H9 (cell line): Measurements from ENCODE around the gene IWS1. TPM values are rescaled to one million over a fixed set of nuclear protein-coding genes. Genes with fewer than 3 reads are reported as not detected.

ENCODE experiments used
- DNase-seq: peaks from one replicate; pipeline ENCODE4 v3.0.0-alpha.2; 2017
- H2AFZ ChIP-seq: one replicate; pipeline ENCODE4 v1.6.1; 2013; ENCODE audit warnings: mild to moderate bottlenecking, low read length, control low read depth, moderate library complexity
- H2AK5ac ChIP-seq: 2 replicates; pipeline ENCODE4 v1.6.1; 2013; ENCODE audit warnings: low read length, control low read depth, mixed read lengths; ENCODE audit not compliant: insufficient read length
- H2BK120ac ChIP-seq: one replicate; pipeline ENCODE4 v1.6.1; 2013; ENCODE audit warnings: low read depth, mild to moderate bottlenecking, low read length, control low read depth, inconsistent platforms; ENCODE audit not compliant: poor library complexity, severe bottlenecking
- H2BK12ac ChIP-seq: 2 replicates; pipeline ENCODE4 v1.6.1; 2013; ENCODE audit warnings: low read length, control low read depth, mixed read lengths, low read depth; ENCODE audit not compliant: insufficient read length
- H2BK15ac ChIP-seq: 2 replicates; pipeline ENCODE4 v1.6.1; 2013; ENCODE audit warnings: low read depth, low read length, control low read depth
- H2BK20ac ChIP-seq: one replicate; pipeline ENCODE4 v1.6.1; 2013; ENCODE audit warnings: low read depth, mild to moderate bottlenecking, low read length, control low read depth, inconsistent platforms; ENCODE audit not compliant: poor library complexity, severe bottlenecking
- H2BK5ac ChIP-seq: 2 replicates; pipeline ENCODE4 v1.6.1; 2013; ENCODE audit warnings: low read length, control low read depth, mixed read lengths; ENCODE audit not compliant: insufficient read length
- H3K14ac ChIP-seq: 2 replicates; pipeline ENCODE4 v1.6.1; 2013; ENCODE audit warnings: low read length, control low read depth; ENCODE audit not compliant: insufficient read depth
- H3K18ac ChIP-seq: 2 replicates; pipeline ENCODE4 v1.6.1; 2013; ENCODE audit warnings: low read depth, mild to moderate bottlenecking, mixed read lengths, low read length, control low read depth; ENCODE audit not compliant: insufficient read length
- H3K23ac ChIP-seq: 2 replicates; pipeline ENCODE4 v1.6.1; 2013; ENCODE audit warnings: low read length, control low read depth, mixed read lengths, low read depth; ENCODE audit not compliant: insufficient read length
- H3K23me2 ChIP-seq: 2 replicates; pipeline ENCODE4 v1.6.1; 2013; ENCODE audit warnings: low read depth, mild to moderate bottlenecking, mixed read lengths, low read length, control low read depth; ENCODE audit not compliant: insufficient read length, poor library complexity, severe bottlenecking
- H3K27ac ChIP-seq: 2 replicates; pipeline ENCODE4 v1.5.1; 2013; ENCODE audit warnings: low read length, control low read depth, mixed read lengths, low read depth; ENCODE audit not compliant: insufficient read length
- H3K27me3 ChIP-seq: 2 replicates; pipeline ENCODE4 v1.6.1; 2013; ENCODE audit warnings: low read length, control low read depth, inconsistent platforms; ENCODE audit not compliant: insufficient read depth
- H3K4ac ChIP-seq: 2 replicates; pipeline ENCODE4 v1.6.1; 2013; ENCODE audit warnings: low read depth, mild to moderate bottlenecking, control low read depth, inconsistent platforms, low read length, moderate library complexity
- H3K4me1 ChIP-seq: 2 replicates; pipeline ENCODE4 v1.6.1; 2013; ENCODE audit warnings: low read length, control low read depth, inconsistent platforms; ENCODE audit not compliant: insufficient read depth
- H3K4me2 ChIP-seq: 2 replicates; pipeline ENCODE4 v1.6.1; 2013; ENCODE audit warnings: low read length, control low read depth, mixed read lengths; ENCODE audit not compliant: insufficient read length, insufficient read depth
- H3K56ac ChIP-seq: 2 replicates; pipeline ENCODE4 v1.6.1; 2013; ENCODE audit warnings: low read depth, mild to moderate bottlenecking, mixed read lengths, low read length, control low read depth; ENCODE audit not compliant: insufficient read length
- H3K79me1 ChIP-seq: 2 replicates; pipeline ENCODE4 v1.6.1; 2013; ENCODE audit warnings: low read depth, mild to moderate bottlenecking, moderate library complexity, low read length, control low read depth, inconsistent platforms; ENCODE audit not compliant: insufficient read depth, poor library complexity, severe bottlenecking
- H3K79me2 ChIP-seq: 2 replicates; pipeline ENCODE4 v1.6.1; 2013; ENCODE audit warnings: low read length, control low read depth, inconsistent platforms; ENCODE audit not compliant: insufficient read depth
- H3K9ac ChIP-seq: 2 replicates; pipeline ENCODE4 v1.6.1; 2013; ENCODE audit warnings: low read length, control low read depth, mixed read lengths; ENCODE audit not compliant: insufficient read length; ENCODE audit errors: extremely low read depth
- H3K9me3 ChIP-seq: one replicate; pipeline ENCODE4 v1.6.1; 2013; ENCODE audit warnings: low read depth, low read length, inconsistent platforms; ENCODE audit not compliant: control insufficient read depth
- H3T11ph ChIP-seq: one replicate; pipeline ENCODE4 v1.6.1; 2013; ENCODE audit warnings: mild to moderate bottlenecking, low read length, control low read depth, inconsistent platforms
- H4K20me1 ChIP-seq: one replicate; pipeline ENCODE4 v1.6.1; 2013; ENCODE audit not compliant: control insufficient read depth, insufficient read length, insufficient read depth
- H4K5ac ChIP-seq: 2 replicates; pipeline ENCODE4 v1.6.1; 2013; ENCODE audit warnings: low read depth, mild to moderate bottlenecking, mixed read lengths, low read length, control low read depth; ENCODE audit not compliant: insufficient read length
- H4K8ac ChIP-seq: replicated peaks from 2 replicates; pipeline ENCODE4 v1.6.1; 2013; ENCODE audit warnings: low read length, control low read depth, mixed read lengths, low read depth; ENCODE audit not compliant: insufficient read length
- H4K91ac ChIP-seq: 2 replicates; pipeline ENCODE4 v1.6.1; 2013; ENCODE audit warnings: low read depth, mild to moderate bottlenecking, moderate library complexity, mixed read lengths, low read length, control low read depth; ENCODE audit not compliant: insufficient read length
- H3K27ac Mint-ChIP-seq, 3 experiments: 2 replicates in 2 of 3; 3 replicates in 1 of 3; pipeline ENCODE4 v1.8.0; 2020 to 2021; ENCODE audit warnings: mixed read lengths in 3 of 3, mild to moderate bottlenecking in 1 of 3, moderate library complexity in 1 of 3
- H3K27me3 Mint-ChIP-seq: 2 replicates; pipeline ENCODE4 v1.8.0; 2021; ENCODE audit warnings: low read depth, mild to moderate bottlenecking, moderate library complexity, mixed read lengths
- H3K36me3 Mint-ChIP-seq, 3 experiments: 2 replicates in 2 of 3; 3 replicates in 1 of 3; pipeline ENCODE4 v1.8.0; 2020 to 2021; ENCODE audit warnings: low read depth in 3 of 3, mixed read lengths in 3 of 3; ENCODE audit not compliant: insufficient read depth in 1 of 3
- H3K4me1 Mint-ChIP-seq, 2 experiments: 2 replicates each; pipeline ENCODE4 v1.8.0; 2020; ENCODE audit warnings: mixed read lengths in 2 of 2
- H3K4me3 Mint-ChIP-seq, 2 experiments: 2 replicates in 1 of 2; 3 replicates in 1 of 2; pipeline ENCODE4 v1.8.0; 2020 to 2021; ENCODE audit warnings: mild to moderate bottlenecking in 2 of 2, mixed read lengths in 2 of 2, moderate library complexity in 1 of 2
- H3K9me3 Mint-ChIP-seq, 2 experiments: 2 replicates in 1 of 2; 3 replicates in 1 of 2; pipeline ENCODE4 v1.8.0; 2020; ENCODE audit warnings: mild to moderate bottlenecking in 2 of 2, mixed read lengths in 2 of 2, moderate library complexity in 1 of 2
- WGBS: extraction: QIAGEN DNeasy Blood & Tissue Kit; methylation state at CpG from one replicate; pipeline ENCODE4 v1.1.7; 2013; ENCODE audit warnings: missing lambda C conversion rate, low lambda C conversion rate, mixed read lengths; ENCODE audit not compliant: insufficient read length; ENCODE audit errors: extremely low coverage; 5-methylcytosine and 5-hydroxymethylcytosine counted together
- total RNA-seq: library from RNA; stranded (reverse); gene quantifications from 2 replicates; pipeline ENCODE4 v1.2.1, GENCODE V29; 2021
- TF ChIP-seq, protein P1 (sequence below): fragments of 200-600 bp; sonication (generic); conservative IDR thresholded peaks from 3 replicates; pipeline ENCODE4 v1.8.0; 2021; ENCODE audit warnings: antibody characterized with exemption, mild to moderate bottlenecking

The IWS1 gene
- total RNA-seq, 1 experiment from 2014 or later, result 66.2 TPM

DNA sequence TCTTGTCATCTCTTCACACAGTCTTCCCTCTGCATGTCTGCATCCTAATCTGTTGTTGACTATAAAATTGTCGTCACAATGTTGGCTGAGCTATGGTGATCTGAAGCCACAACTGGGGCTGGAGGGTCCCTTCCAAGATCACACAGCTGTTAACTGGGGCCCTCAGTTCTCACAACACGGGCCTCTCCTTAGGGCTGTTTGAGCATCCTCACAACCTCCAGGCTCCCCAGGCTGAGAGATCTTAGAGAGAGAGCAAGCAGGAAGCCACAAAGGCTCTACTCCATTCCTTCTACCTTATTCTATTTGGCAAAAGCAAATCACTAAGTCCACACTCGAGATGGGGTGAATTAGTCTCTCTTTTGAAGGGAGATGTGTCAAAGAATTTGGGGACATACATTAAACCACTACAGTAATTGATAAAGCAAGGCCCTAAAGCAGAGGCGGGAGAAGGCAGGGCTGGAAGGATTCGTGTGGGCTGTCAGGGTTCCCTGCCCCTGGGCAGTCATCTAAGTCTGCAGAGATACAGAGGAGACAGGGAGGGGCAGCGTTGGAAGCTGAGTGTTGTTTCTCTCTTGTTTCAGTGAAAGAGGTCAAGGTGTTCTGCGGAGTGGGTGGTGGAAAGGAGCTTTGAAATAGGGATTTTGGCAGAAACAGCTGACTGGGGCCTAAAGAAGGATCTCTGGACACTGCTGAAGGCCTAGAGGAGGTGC is 25.1 kb upstream of the IWS1 start:
- no peak overlapping the region for H3K27ac ChIP-seq
- no peaks in the 10 kb centered on the region for H3K23me2 ChIP-seq
- no peak overlapping the region for H2AFZ ChIP-seq
- WGBS, result no CpG with 5 or more reads among the region's 7 CpGs
- H3K4ac ChIP-seq, result no peak overlapping the region
- Mint-ChIP-seq H3K36me3 (no peaks in the 10 kb centered on the region), H3K9me3 (no peaks in the 10 kb centered on the region; a peak in 1 of 5 replicates), H3K4me3 (no peak overlapping the region), H3K27me3 (peaks cover 38% of the 10 kb centered on the region), H3K4me1 (0 out of 4 replicates have a peak, but pooled peaks cover 0 to under 1% of the 10 kb centered on the region in 2 experiments), H3K27ac (no peak overlapping the region; a peak in 1 of 7 replicates)
- TF ChIP-seq, protein P1, sequence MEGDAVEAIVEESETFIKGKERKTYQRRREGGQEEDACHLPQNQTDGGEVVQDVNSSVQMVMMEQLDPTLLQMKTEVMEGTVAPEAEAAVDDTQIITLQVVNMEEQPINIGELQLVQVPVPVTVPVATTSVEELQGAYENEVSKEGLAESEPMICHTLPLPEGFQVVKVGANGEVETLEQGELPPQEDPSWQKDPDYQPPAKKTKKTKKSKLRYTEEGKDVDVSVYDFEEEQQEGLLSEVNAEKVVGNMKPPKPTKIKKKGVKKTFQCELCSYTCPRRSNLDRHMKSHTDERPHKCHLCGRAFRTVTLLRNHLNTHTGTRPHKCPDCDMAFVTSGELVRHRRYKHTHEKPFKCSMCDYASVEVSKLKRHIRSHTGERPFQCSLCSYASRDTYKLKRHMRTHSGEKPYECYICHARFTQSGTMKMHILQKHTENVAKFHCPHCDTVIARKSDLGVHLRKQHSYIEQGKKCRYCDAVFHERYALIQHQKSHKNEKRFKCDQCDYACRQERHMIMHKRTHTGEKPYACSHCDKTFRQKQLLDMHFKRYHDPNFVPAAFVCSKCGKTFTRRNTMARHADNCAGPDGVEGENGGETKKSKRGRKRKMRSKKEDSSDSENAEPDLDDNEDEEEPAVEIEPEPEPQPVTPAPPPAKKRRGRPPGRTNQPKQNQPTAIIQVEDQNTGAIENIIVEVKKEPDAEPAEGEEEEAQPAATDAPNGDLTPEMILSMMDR, result no peak
- H2AK5ac ChIP-seq, result no peak overlapping the region
- H3K4me2 ChIP-seq, result no peak overlapping the region
- H3K79me1 ChIP-seq, result no peaks in the 10 kb centered on the region
- no peak overlapping the region for H3K56ac ChIP-seq
- DNase-seq, result no peak
- H2BK120ac ChIP-seq, result no peak overlapping the region
- no peak overlapping the region for H2BK12ac ChIP-seq
- H3K23ac ChIP-seq, result no peak overlapping the region
- no peaks in the 10 kb centered on the region for H3K4me1 ChIP-seq
- H2BK15ac ChIP-seq, result no peak overlapping the region
- H3K14ac ChIP-seq, result no peak overlapping the region
- no peak overlapping the region for H3K18ac ChIP-seq
- no peaks in the 10 kb centered on the region for H4K20me1 ChIP-seq
- H3K27me3 ChIP-seq, result no peaks in the 10 kb centered on the region
- H3K79me2 ChIP-seq, result no peaks in the 10 kb centered on the region
- no peak overlapping the region for H3T11ph ChIP-seq
- no peak overlapping the region for H4K91ac ChIP-seq
- no peak overlapping the region for H2BK20ac ChIP-seq
- H3K9me3 ChIP-seq, result no peaks in the 10 kb centered on the region
- no peak overlapping the region for H4K8ac ChIP-seq
- no peak overlapping the region for H4K5ac ChIP-seq
- H3K9ac ChIP-seq, result no peak overlapping the region
- H2BK5ac ChIP-seq, result no peak overlapping the region
